GM10266 (cell line): ENCODE measurements around the gene KRTDAP.

Experiments
- DNase-seq: peaks from one replicate; pipeline ENCODE4 v3.0.0; 2012; ENCODE audit errors: extremely low spot score
- TF ChIP-seq, protein P1 (sequence below): IDR thresholded peaks from 2 replicates; pipeline ENCODE4 v1.5.1; 2012; ENCODE audit warnings: mild to moderate bottlenecking, low read depth; ENCODE audit not compliant: control insufficient read depth, insufficient read depth; ENCODE audit errors: missing control alignments

The KRTDAP gene

DNA sequence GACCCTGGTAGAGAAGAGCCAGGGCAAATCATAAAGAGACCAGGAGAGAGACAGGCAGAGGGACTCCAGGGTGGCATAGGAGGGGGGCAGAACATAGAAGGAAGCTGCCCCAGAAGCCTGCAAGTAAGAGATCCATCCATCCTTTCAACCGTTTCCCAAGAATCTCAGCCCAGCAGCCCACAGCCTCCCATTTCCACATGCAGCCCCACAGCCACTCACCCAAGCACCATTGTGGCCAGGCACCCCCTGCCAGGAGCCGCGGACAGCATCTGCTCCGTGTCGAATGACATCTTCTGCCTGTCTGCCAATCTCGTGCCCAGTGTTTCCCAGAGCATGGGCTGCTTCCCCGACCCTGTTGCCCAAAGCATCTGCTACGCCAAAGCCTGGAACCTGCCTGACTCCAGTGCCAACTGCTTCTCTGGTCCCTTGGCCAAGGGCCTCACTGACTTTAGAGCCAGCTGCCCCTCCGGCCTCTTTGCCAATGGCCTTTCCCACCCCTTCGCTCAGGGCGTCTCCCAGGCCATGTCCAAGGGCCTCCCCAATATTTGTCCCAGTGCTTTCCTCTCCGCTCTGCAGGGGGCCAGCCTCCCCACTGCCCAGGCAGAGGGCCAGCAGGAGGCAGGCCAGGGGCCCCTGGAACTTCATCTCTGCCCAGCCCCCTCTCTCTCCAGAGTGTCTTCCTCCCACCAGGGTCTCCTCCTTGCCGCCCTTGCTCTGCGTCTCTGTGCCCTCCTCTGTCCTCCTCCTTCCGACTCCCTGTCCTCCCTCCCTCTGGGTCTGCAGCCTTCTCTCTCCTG is 22.8 kb upstream of the KRTDAP start:
- DNase-seq, result no peak
- TF ChIP-seq, protein P1, sequence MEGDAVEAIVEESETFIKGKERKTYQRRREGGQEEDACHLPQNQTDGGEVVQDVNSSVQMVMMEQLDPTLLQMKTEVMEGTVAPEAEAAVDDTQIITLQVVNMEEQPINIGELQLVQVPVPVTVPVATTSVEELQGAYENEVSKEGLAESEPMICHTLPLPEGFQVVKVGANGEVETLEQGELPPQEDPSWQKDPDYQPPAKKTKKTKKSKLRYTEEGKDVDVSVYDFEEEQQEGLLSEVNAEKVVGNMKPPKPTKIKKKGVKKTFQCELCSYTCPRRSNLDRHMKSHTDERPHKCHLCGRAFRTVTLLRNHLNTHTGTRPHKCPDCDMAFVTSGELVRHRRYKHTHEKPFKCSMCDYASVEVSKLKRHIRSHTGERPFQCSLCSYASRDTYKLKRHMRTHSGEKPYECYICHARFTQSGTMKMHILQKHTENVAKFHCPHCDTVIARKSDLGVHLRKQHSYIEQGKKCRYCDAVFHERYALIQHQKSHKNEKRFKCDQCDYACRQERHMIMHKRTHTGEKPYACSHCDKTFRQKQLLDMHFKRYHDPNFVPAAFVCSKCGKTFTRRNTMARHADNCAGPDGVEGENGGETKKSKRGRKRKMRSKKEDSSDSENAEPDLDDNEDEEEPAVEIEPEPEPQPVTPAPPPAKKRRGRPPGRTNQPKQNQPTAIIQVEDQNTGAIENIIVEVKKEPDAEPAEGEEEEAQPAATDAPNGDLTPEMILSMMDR, result no peak

DNA sequence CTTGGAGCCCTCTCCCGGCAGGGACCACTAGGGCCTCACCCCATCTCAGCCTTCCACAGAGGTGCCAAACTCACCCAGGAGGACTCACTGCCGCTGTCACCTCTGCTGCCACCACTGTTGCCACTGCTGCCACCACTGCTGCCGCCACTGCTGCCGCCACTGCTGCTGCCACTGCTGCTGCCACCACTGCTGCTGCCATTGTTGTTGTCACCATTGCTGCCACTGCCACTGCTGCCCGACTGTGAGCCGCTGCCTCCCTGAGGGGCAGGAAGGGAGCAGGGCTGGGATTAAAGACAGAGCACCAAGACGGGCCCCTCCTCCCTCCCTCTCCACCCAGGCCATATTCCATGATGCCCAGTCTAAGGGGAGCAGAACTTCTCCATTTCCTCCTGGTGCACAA is 21.1 kb upstream of the KRTDAP start:
- TF ChIP-seq, protein P1, result no peak
- DNase-seq, result no peak

DNA sequence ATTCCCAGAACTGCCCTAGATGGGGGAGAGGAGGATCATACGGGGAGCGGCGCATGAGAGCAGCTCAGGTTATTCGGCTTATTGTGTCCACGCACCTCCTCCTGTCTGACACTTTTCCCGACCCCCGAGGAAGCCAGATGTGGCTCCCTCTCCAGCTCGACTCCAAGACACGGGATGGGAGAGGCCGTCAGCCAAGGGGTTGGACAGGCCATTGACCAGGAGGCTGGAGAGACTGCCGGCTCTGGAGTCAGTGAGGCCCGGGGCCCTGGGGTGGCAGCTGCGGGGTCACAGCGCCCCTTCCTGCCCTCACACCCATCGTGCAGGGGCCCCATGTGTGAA is 20.3 kb upstream of the KRTDAP start:
- TF ChIP-seq, protein P1, result no peak
- DNase-seq, result no peak

DNA sequence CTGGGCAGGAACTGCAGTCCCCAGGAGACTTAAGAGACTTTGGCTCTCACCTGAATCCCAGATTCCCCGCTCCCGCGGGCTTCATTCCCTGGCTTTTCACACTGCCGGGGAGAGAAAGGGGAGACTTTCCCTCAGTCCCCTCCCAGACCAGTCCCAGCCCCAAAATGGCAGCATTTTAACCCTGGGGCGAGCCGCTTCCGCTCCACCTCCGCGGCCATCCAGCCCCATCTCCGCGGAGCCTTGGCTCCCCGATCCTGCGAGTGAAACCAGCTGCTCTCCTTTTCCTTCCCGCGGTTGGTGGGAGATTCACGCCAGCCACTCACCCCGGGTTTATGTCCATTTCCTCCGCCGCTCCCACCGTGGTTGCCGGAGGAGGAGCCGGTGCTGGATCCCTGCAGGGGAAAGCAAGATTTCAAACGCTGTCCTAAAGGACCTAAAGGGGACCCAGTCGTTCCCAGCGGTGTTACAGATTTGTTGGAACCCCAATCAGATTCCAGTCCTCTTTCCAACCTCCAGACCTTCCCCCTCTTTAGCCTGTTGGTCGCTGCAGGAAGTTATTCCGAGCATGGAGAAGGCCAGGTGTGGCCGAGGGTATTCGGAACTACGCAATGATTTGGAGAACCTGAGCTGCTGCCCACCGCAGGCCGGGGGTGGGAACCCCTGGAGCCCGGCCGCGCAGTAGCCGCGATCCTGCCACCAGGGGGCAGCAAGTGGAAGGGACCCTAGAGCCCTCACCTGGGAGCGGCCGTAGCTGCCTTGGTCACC is 19.8 kb upstream of the KRTDAP start:
- TF ChIP-seq, protein P1, result peak; percentile 96
- peak; percentile 87 for DNase-seq

DNA sequence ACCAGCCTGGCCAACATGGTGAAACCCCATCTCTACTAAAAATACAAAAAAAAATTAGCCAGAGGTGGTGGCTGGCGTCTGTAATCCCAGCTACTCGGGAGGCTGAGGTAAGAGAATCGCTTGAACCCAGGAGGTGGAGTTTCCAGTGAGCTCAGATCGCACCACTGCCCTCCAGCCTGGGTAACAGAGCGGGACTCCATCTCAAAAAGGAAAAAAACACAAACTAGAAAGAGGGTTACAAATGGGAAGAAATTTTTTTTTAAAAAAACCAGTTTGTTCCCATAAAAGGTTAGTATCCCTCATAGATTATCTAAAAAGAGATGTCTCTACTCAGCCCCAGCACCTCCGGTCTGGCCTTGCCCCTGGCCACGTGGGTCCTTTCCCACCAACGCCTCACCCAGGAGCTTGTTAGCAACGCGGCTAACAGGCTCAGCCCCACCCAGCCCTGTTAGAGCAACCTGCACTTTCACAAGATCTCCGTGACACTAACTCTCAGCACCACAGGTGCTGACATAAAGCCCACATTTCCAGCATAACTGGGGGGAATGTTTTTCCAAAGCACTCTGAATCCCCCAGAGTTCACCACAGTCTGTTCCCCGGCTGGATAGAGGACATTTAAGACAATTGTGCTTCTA is 18.9 kb upstream of the KRTDAP start:
- peak; percentile 81 for DNase-seq

DNA sequence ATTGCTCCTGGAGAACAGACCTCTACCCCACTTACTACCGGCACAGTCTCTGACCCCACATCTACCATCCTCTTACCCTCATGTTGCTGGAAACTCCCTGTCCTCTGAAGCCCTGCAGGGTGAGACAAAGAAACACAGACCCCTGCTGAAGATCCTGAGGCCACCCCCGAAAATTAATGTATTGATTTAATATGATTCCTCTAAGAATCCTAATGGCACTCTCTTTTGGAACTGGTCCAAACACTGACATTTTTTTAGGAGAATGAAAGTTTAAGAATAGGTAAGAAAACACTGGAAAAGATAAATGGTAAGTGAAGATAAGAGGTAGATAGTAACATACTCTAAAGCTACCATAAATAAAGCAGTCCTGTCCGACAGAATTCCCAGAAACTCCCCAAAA is 17.9 kb upstream of the KRTDAP start:
- DNase-seq, result no peak
- TF ChIP-seq, protein P1, result no peak

More for the DNA sequence above, 18.9 kb upstream of the KRTDAP start:
- TF ChIP-seq, protein P1, result no peak

DNA sequence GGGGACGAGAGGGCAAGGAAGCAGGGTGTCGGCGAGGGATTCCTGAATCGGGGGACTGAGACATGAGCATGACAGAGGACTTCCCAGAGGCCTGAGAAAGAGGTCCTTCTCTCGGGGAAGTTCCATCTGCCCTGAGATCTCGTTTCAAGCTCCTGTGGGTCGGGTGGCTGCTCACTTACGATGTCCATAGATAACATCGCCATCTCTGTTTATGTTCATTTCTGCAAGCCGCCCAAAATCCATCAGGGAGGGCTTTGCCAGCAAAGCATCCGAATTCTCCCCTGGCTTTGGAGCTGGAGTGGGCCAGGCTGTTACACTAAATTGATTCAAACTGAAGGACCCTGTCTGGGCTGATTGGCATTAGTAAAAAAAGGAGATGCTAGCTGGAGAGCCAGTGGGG is 17.3 kb upstream of the KRTDAP start:
- TF ChIP-seq, protein P1, result no peak
- no peak for DNase-seq
